Inflammatory macrophage treated with lipopolysaccharide for 1 hour (primary cell): Measurements from ENCODE around the gene RRAGB.
A peak's percentile ranks its signal among the peaks of the same experiment; 100 is the strongest.
"Not testable (repeated sequence)": the region's sequence is repeated elsewhere in the genome, so short reads cannot be mapped to it uniquely, and the experiment has no call there.

Source experiments
- DNase-seq, 2 donors: peaks; one replicate each; pipeline ENCODE4 v3.0.0-alpha.2; 2020 to 2022

Gene RRAGB, protein sequence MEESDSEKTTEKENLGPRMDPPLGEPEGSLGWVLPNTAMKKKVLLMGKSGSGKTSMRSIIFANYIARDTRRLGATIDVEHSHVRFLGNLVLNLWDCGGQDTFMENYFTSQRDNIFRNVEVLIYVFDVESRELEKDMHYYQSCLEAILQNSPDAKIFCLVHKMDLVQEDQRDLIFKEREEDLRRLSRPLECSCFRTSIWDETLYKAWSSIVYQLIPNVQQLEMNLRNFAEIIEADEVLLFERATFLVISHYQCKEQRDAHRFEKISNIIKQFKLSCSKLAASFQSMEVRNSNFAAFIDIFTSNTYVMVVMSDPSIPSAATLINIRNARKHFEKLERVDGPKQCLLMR

DNA sequence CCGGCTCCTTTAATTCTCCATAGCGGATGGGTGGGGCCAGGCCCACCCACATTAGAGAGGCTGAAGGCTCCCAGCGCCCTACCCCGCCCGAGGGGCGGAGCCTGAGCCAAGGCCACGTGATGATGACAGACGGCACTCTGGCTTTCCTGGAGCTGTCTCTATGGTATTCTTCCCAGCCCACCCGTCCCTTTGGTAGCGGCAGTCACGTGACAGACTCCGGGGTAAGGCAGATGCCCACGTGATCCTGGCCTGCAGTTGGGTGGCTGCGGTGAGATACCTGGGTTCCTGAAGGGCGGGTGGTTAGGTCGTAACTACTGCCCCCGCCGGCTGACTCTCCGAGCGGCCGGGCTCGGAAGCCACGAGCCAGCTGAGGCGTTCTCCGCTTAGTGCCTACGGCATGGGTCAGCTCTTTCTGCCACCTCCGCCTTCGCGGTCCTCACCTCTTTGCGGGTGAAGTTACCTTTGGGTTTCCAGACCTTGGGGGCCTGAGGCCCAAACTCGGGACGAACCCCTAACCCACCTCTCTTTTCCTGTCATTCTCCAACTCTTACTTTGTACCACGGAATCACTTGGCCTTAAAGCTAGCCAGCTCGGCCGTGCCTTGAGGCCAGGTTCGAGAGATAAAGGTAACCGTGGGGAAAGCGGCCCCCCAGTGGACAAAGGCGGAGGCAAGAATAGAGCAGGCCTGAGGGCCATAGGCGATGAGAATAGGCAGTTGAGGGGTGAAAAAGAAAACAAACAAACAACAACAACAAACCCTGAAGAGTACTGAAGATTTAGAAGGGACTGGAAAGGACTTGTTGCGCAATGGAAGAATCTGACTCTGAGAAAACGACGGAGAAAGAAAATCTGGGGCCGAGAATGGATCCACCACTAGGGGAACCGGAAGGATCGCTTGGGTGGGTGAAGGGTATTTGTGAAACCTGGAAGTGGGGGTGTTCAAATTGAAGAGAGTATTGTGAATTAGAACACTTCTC lies at the start of gene RRAGB:
TSS of gene RRAGB (plus strand) at position 229 of the 977 bp plus-strand sequence. CDS start at position 808, 579 bp downstream.
- peak; percentile 87 to 90 for DNase-seq

DNA sequence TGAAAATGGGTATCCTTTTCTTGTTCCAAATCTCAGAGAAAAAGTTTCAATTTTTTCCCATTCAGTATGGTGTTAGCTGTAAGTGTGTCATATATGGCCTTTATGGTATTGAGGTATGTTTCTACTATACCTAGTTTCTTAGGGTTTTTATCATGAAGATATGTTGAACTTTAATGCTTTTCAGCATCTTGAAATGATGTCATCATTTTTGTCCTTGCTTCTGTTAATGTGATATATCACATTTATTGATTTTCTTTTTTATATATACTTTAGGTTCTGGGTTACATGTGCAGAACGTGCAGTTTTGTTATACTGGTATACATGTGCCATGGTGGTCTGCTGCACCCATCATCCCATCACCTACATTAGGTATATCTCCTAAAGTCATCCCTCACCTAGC lies 49.5 kb upstream of the RRAGB start:
- no peak for DNase-seq

DNA sequence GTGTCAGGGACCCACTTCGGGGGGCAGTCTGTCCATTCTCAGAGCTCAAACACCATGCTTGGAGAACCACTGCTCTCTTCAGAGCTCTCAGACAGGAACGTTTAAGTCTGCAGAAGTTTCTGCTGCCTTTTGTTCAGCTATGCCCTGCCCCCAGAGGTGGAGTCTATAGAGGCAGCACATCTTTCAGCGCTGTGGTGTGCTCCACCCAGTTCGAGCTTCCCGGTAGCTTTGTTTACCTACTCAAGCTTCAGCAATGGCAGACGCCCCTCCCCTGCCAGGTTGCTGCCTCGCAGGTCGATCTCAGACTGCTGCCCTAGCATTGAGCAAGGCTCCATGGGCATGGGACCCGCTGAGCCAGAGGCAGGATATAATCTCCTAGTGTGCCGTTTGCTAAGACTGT lies 29.0 kb upstream of the RRAGB start:
- not testable (repeated sequence) for DNase-seq

DNA sequence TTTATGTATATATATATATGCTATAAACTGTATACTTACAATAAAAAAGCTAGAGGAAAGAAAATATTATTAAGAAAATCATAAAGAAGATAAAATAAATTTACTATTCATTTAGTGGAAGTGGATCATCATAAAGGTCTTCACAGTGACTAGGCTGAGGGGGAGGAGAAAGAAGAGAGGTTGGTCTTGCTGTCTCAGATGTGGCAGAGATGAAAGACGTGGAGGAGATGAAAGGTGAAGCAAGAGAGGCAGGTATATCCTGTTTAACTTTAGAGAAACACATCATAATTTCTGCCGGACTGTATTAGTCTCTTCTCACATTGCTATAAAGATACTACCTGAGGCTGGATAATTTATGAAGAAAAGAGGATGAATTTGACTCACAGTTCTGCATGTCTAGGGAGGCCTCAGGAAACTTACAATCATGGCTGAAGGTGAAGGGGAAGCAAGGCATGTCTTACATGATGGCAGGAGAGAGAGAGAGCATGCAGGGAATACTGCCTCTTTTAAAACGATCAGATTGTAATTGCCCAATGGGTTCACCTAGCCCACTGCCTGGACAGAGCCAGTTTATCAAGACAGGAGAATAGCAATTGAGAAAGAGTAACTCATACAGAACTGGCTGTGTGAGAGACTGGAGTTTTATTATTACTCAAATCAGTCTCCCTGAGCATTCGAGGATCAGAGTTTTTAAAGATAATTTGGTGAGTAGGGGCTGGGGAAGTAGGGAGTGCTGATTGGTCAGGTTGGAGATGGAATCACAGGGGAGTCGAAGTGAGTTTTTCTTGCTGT lies 22.1 kb upstream of the RRAGB start:
- no peak for DNase-seq

DNA sequence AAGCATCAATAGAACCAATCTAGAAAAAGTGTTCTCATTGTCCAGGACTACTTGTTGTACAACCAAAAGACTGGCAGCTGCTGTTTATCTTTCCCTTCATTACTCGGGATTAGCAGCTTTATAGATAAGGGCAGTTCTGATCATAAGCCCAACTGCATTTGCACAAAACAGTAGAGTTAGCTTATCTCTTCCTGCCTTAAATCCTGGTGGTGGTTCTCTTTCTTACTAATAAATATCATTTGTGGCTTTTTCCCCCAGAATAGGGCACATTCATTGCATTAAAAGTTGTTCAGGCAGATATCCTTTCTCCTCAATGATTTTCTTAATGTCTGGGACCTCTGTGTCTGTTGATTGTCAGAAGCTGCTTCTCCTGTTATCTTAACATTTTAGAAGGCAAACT lies 20.2 kb upstream of the RRAGB start:
- no peak for DNase-seq

DNA sequence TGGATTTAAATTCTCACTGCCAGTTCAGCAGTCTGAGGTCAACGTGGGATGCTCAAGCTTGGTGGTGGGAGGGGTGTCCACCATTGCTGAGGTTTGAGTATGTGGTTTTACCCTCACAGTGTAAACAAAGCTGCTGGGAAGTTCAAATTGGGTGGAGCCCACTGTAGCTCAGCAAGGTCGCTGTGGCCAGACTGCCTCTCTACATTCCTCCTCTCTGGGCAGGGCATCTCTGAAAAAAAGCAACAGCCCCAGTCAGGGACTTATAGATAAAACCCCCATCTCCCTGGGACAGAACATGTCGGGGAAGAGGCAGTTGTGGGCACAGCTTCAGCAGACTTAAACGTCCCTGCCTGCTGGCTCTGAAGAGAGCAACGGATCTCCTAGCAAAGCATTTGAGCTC lies 14.9 kb upstream of the RRAGB start:
- no peak for DNase-seq

DNA sequence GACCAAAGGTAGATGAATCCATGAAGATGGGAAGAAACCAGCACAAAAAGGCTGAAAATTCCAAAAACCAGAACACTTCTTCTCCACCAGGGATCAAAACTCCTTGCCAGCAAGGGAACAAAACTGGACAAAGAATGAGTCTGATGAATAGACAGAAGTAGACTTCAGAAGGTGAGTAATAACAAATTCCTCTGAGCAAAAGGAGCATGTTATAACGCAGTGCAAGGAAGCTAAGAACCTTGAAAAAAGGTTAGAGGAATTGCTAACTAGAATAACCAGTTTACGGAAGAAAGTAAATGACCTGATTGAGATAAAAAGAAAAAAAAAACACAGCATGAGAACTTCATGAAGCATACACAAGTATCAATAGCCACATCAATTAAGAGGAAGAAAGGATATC lies 14.1 kb upstream of the RRAGB start:
- DNase-seq = not testable (repeated sequence)

DNA sequence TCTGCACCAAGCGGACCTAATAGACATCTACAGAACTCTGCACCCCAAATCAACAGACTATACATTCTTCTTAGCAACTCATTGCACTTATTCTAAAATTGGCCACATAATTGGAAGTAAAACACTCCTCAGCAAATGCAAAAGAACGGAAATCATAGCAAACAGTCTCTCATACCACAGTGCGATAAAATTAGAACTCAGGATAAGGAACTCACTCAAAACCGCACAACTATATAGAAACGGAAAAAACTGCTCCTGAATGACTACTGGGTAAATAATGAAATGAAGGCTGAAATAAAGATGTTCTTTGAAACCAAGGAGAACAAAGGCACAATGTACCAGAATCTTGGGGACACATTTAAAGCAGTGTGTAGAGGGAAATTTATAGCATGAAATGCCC lies 12.5 kb upstream of the RRAGB start:
- DNase-seq = not testable (repeated sequence)

DNA sequence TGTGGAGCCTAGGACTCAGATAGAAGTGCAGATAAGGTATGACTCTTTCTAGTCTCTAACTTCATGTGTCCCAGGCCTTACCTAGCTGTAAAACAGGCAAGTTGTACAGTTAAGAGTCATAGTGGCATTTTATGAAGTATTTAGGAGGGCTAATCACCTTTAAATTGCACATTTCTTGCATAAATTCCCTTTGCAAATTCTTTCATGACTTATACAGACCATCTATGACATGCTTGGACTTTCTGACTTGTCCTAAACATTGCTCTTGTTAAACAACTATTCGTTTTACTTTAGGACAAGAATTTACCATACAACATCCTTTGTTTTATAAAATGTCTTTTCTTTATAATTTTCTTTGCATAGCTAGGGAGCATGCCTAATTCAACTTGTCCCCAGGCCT lies 7.8 kb upstream of the RRAGB start:
- no peak for DNase-seq

DNA sequence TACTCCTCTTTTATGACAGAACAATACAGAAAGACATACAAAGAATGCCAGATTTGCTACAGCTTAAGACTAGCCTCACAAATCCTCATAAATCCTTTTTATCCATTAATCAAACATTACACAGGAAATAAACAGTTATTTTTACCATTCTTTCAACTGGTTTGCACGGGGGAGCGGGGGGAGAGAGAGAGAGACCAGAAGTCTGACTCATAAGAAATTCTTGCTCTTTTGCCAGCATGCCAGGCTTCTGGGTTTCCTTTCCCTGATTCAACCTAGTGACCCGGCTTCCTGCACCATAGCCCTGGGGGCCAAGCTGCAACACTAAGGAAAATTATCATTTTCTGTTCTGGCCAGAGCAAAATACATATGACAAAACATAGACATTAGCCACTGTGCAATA lies 6.8 kb upstream of the RRAGB start:
- DNase-seq = no peak

DNA sequence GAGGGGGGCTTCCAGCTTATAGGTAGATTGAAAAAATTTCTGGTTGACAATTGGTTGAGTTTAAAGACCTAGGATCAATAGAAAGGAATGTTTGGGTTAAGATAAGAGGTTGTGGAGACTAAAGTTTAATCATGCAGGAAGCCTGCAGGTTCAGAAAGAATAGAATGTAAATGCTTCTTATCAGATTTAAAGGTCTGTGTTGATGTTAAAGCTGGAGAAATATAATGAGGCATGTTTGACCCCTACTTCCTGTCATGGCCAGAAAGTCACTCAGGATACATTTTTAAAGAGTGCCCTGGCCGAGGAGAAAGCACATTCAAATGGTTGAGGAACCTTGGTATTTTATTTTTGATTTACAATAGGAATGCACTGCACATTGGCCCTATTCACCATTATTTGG lies 3.9 kb upstream of the RRAGB start:
- no peak for DNase-seq

DNA sequence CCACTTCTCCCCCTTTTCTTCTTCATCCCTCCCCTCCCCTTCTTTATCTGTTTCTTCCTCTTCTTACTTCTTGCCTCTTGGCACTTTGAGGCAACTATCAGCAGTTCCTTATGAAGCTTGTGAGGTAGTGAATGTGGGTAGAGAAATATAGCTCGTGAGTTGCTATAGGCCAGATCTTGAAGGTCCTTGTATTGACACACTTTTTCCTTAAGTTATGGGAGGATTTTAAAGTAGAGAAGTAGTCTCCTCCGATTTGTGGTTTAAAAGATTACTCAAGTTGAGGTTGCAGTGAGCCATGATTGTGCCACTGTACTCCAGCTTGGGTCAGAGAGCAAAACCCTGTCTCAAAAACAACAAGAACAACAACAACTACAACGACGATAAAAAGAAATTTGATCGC lies 3.4 kb upstream of the RRAGB start:
- DNase-seq = peak; percentile 28 to 48

DNA sequence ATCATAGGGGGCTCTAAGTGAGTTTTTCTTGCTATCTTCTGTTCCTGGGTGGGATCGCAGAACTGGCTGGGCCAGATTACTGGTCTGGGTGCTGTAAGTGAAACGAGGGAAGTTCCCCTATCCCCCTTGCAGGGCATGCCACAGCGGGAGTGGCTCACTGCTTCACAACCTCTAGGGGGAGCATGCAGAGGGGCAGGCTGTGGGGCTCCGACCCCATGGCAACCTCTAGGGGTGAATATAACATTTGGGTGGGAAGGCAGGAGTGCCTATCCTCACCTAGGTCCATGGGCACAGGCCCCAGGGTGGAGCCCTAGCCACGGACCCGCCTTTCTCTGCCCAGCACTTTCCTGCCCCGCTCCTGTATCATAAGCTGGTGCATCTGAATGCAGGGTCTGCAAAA lies 1.7 kb upstream of the RRAGB start:
- peak in 1 of 2 donors; percentile 1 for DNase-seq

DNA sequence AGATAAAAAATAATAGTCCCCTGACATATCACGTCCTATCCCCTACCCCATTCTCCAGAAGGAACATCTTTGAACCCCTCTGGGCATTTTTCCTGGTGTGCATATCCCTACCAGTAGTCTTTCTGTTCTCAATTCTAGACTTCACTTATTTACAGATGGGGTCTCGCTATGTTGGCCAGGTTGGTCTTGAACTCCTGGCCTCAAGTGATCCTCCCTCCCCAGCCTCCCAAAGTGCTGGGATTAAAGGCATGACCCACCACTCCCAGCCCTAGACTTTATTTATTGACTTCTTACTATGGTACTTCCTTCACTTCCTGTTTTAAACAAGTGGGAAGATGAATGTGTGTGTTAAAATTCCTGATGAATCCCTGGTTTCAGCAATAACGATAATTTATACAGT lies 612 bp upstream of the RRAGB start:
- DNase-seq = no peak

DNA sequence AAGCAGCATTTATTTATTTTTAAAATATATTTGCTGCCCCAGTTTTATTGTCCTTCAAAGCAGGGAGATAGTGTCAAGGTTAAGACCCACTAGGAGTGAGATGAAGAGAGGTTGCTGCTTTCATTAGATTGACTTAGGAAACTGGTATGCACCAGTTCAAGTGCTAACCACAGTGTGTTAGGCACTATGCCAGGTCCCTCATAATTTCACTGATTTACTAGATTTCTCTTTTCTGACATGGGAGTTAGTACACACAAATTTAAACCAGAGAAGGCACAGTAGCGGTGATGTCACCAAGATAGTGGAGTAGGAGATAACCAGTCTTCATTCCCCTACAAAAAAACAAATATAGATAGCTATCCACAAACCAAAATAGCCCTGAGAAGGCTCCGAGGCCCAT lies 14.3 kb downstream of the RRAGB start:
- DNase-seq = no peak

DNA sequence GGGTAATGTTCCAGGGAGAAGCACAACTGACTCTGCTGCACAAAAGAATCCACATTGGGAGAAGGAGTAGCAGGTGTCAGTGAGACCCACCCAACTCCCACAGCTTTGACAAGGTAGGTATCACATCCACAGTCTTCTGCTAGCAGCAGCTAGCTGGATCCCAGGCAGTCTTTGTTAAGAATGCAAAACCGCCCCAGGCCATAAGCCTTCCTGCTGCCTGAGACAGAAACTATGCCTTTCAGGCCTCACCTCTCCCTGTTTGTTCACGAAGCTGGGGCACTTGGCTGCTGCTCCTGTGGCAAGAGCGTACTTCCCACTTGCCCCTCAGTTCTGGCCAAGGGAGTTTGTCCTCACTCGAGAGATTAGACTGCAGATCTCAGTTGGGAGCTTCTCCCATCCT lies 21.4 kb downstream of the RRAGB start:
- no peak for DNase-seq

DNA sequence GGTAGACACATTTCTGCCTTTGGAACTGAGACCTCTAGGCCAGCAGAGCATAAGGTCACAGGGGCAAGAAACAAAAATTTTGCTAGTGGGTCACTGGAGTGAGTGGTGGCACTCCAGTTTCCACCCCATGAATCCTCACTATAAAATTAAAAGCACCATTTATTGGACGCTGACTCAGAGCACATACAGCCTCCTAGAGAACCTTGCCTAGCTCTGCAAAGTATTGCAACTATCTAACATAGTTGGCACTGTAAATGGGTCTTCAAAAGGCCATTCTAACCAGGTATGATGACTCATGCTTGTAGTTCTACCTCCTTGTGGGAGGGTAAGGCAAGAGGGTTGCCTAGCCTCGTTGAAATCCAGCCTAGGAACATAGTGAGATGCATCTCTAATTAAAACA lies 25.1 kb downstream of the RRAGB start:
- DNase-seq = no peak

DNA sequence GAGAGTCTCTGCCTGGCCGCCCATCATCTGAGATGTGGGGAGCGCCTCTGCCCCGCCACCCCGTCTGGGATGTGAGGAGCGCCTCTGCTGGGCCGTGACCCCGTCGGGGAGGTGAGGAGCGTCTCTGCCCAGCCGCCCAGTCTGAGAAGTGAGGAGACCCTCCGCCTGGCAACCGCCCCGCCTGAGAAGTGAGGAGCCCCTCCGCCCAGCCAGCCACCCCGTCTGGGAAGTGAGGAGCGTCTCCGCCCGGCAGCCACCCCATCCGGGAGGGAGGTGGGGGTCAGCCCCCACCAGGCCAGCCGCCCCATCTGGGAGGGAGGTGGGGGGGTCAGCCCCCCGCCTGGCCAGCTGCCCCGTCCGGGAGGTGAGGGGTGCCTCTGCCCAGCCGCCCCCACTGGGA lies 30.9 kb downstream of the RRAGB start:
- DNase-seq = not testable (repeated sequence)

DNA sequence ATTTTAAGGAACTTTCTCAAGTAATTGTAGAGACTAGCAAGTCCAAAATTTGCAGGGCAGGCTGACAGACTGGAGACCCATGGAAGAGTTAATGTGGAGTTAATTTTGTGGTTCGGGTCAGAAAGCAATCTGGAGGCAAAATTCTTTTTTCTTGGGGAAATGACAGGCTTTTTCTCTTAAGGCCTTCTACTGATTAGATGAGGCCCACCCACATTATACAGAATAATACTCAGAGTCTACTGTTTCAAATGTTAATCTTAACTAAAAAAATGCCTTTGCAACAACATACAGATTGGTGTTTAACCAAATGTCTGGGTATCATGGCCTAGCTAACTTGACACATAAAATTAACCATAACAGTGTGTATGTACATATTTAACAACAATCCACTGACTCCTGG lies 32.7 kb downstream of the RRAGB start:
- DNase-seq = no peak

DNA sequence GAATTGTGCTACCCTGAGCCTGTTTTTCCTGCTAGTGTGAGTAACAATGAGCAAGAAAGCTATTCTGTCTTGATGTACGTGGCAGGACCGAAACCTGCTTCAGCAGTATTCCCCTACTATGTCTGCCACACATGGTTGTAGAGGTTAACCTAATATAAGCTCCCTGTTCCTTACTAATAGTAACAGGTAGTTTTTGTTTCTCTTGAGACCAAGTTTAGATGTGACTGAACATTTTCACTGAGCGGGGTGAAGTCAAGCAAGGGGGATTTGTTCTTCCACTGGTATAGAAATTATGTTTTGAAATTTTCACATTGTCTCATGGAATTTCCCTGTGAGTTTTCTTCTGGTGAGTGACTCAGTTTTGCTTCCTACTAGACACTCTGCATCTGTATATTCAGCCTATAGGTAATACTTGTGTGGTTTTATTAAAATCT lies 37.3 kb downstream of the RRAGB start:
- no peak for DNase-seq

DNA sequence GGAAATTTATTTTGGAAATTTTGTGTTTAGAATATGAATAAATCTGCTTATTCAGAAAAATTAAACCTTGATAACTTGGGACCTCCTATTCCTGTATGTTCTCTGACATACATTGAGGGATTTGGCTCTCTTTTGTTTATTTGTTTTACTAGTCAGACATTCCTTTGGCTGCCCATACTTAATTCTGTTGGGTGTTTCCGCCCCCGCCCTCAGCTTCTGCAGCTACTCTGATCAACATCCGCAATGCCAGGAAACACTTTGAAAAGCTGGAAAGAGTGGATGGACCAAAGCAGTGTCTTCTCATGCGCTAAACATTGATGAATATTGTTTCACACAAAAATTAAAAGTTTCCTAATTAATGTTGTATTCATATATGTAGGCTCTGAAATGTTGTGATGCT lies 40.5 kb downstream of the RRAGB start:
- no peak for DNase-seq

DNA sequence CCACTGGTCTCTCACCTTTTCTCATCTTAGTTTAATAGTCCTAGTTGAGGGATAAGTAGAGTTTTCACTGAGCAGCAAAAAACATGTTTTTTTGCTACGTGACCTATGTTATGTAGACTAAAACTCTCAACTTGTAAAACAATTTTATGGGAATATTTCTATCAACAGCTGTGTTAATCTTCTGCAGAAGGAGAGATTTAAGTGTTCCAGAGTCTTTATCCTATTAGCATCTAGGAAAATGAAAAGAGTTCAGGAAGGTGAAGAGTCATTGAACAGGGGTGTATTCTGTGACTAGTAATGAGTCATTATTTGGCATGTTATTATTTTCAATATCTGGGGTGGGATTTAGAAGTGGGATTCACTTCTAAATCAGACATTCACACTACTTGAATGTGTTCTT lies 41.9 kb downstream of the RRAGB start:
- DNase-seq = no peak

DNA sequence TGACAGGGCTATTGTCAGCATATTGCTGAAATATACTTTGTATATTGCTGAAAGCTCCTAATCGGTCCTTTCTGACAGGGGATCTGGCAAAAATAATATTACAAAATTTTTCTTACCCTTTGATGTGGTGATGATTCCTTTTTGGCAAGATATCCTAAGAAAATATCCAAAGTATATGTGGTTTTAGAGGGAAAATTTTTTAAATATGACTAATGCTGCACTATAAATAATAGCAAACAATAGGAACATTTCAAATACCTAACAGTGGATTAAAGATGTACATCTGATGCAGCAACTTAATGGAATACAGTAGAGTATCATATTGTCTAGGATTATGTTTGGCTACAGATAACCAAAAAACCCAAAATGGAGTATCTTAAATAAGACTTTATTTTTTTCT lies 49.6 kb downstream of the RRAGB start:
- DNase-seq = no peak
